ENCODE data around the gene PCYOX1L. TPM values are rescaled to one million over a fixed set of nuclear protein-coding genes. Genes with fewer than 3 reads are reported as not detected.

PCYOX1L gene, protein sequence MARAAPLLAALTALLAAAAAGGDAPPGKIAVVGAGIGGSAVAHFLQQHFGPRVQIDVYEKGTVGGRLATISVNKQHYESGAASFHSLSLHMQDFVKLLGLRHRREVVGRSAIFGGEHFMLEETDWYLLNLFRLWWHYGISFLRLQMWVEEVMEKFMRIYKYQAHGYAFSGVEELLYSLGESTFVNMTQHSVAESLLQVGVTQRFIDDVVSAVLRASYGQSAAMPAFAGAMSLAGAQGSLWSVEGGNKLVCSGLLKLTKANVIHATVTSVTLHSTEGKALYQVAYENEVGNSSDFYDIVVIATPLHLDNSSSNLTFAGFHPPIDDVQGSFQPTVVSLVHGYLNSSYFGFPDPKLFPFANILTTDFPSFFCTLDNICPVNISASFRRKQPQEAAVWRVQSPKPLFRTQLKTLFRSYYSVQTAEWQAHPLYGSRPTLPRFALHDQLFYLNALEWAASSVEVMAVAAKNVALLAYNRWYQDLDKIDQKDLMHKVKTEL
- 31.2 TPM for total RNA-seq

GRCh38 chr5:149357370-149358293 is at the start of gene PCYOX1L:
PCYOX1L (plus strand) TSS chr5:149358046; CDS start chr5:149358069, 23 bp downstream.
- peak; percentile 67 to 97 (median 93) for DNase-seq (ENCODE audit: low read depth in 2 of 3, low spot score in 2 of 3)

DNA sequence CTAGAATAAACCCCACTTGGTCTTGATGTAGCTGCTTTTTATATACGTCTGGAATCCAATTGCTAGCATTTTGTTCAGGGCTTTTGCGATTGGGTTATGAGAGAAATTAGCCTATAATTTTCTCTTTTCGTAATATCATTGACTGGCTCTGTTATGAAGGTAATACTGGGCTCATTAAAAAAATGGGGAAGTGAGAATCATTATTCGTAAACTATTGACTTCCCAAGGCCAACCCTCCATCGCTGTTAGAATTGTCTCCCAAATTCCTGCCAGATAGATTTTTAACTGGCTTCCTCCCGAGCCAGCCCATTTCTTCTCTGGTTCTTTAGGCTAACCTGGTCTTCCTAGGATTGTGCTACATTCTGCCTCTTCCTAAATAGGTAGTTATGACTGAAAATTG is 48.5 kb upstream of the PCYOX1L start:
- DNase-seq (ENCODE audit: low read depth in 2 of 3, low spot score in 2 of 3): no peak

DNA sequence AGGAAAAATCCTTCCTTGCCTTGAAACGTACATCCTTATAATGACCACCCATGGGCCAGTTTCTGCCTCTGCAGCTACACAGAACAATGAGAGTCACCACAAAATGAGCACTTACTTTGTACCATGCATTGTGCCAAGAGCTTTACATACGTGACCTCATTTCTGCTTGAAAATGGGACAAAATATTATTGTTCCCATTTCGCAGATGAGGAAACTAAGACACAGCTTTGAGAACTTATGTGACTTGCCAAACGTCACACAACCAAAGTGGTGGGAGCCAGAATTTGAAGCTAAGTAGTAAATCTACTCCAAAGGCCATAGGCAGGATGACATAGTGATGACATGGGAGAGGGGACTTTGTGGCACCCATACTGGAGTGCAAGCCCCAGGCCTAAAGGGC is 47.4 kb upstream of the PCYOX1L start:
- DNase-seq (ENCODE audit: low read depth in 2 of 3, low spot score in 2 of 3): no peak

DNA sequence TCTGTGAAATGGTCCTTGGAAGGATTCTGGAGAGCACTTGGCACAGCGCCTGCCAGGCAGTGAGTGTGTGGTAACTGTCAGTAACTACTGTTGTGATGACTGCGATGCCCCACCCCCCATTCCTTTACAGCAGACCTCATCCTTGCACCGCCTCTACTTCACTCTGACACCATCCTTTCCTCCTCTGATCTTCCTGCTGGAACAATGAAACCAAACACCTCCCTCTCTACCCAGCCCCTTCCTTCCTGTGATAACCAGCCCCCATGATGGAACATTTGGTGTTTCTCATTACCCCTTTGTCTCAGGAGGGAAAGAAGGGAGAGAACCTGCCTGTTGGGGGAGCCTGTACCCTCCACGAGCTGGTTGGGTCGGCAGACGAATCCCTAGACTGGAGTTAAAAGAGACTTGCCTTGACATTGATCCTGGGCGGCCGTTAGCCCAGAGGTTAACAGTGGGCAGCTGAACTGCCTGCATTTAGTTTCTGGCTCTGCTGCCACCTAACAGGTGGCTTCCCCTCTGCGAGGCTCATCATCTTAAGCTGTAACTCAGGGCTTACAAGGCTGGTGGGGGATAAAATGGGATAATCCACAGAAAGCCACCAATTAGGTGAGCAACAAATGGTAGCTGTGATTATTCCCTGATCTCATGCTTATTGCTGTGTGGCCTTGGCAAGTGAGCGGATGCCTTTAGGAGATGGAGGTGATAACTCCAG is 46.7 kb upstream of the PCYOX1L start:
- DNase-seq (ENCODE audit: low read depth in 2 of 3, low spot score in 2 of 3): peak in 1 of 3 donors; percentile 59

GRCh38 chr5:149313151-149313841 is 44.5 kb upstream of the PCYOX1L start:
- DNase-seq (ENCODE audit: low read depth in 2 of 3, low spot score in 2 of 3): no peak

- no peak for DNase-seq (ENCODE audit: low read depth in 2 of 3, low spot score in 2 of 3)
Observed at GRCh38 chr5:149314571-149315111, 43.2 kb upstream of the PCYOX1L start.

- no peak for DNase-seq (ENCODE audit: low read depth in 2 of 3, low spot score in 2 of 3)
Observed at GRCh38 chr5:149315753-149316152, 42.1 kb upstream of the PCYOX1L start.

- DNase-seq (ENCODE audit: low read depth in 2 of 3, low spot score in 2 of 3): peak in 2 of 3 donors; percentile 34 to 59
Observed at GRCh38 chr5:149317281-149318048, 40.4 kb upstream of the PCYOX1L start.

DNA sequence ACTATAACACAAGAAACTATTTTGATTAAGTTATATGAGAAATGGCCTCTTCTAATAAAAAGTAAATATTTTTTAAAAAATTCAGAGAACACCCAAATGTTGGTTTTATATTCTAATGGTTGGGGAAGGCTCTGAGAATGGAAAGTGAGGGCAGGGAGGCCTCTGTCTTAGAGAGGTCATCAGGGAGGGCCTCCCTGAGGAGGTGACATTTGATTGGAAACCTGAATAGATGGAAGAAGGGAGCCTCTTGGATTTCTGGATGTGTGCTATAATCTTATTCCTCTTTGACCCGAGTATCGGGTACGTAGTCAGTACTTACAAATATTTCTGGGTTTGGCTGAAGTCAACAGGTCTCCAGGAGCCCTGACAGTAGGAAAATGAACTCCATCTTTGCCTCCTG is 38.7 kb upstream of the PCYOX1L start:
- DNase-seq (ENCODE audit: low read depth in 2 of 3, low spot score in 2 of 3): no peak

GRCh38 chr5:149320791-149321330 is 37.0 kb upstream of the PCYOX1L start:
- peak in 2 of 3 donors; percentile 40 to 77 for DNase-seq (ENCODE audit: low read depth in 2 of 3, low spot score in 2 of 3)

GRCh38 chr5:149322518-149322917 is 35.3 kb upstream of the PCYOX1L start:
- no peak for DNase-seq (ENCODE audit: low read depth in 2 of 3, low spot score in 2 of 3)

GRCh38 chr5:149323210-149323609 is 34.6 kb upstream of the PCYOX1L start:
- DNase-seq (ENCODE audit: low read depth in 2 of 3, low spot score in 2 of 3): no peak

GRCh38 chr5:149323621-149324205 is 34.1 kb upstream of the PCYOX1L start:
- no peak for DNase-seq (ENCODE audit: low read depth in 2 of 3, low spot score in 2 of 3)

DNA sequence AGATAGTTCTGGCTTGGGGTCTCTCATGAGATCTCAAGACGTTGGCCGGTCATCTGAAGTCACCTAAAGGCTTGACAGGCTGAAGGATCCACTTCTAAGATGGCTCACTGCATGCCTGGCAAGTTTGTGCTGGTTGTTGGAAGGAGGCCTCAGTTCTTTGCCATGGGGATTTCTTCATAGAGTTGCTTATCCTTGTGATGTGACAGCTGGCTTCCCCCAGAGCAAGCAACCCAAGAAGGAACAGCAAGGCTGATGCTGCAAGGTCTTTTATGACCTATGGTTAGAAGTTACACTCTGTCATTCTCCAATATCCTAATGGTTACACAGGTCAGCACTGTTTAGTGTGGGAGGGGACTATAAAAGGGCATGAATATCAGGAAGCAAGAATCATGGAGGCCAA is 33.2 kb upstream of the PCYOX1L start:
- DNase-seq (ENCODE audit: low read depth in 2 of 3, low spot score in 2 of 3): no peak

DNA sequence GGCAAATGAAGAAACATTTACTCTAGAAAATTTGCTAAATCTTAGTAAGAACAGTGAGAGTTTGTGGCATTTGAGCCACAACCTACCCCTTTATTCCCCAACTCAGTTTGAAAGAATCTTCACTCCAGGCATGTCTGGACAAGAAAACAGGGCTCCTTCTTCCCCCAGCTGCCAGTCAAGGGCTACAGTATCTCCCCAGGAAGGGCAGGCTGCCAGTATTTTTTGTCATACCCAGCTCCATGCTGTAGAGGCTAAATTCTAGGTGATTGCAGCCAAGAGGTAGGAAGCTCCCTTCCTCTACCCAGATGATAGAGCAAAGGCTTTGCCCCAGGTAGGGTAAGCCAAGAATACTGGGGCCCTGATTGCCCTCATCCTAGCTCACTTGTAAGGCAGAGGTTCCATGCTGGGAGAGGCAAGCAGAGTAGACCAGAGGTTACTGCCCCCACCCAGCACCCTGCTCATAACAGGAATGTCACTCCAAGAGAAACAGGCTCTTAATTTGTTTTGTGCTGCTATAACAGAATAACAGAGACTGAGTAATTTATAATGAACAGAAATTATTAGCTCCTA is 32.6 kb upstream of the PCYOX1L start:
- no peak for DNase-seq (ENCODE audit: low read depth in 2 of 3, low spot score in 2 of 3)

- no peak for DNase-seq (ENCODE audit: low read depth in 2 of 3, low spot score in 2 of 3)
Observed at GRCh38 chr5:149325894-149326293, 32.0 kb upstream of the PCYOX1L start.

DNA sequence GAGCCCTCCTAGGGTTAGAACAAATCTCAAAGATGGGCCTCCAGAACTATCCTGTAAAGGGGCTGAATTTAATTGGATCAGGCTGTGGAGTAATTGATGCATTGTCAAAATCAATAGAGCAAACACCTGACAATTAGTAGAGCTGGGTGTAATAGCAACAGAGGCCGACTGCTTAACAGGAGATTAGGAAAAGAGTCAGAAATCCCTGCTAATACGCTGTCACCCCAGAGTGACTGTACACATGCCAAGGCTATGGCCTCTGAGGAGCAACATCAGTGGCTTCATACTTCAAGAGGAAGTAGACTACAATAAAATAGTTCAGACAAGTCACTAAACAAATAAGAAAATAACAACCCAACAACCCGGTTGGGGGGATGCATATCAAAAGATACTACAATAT is 31.2 kb upstream of the PCYOX1L start:
- DNase-seq (ENCODE audit: low read depth in 2 of 3, low spot score in 2 of 3): no peak

- no peak for DNase-seq (ENCODE audit: low read depth in 2 of 3, low spot score in 2 of 3)
Observed at GRCh38 chr5:149328177-149328576, 29.7 kb upstream of the PCYOX1L start.

All from hematopoietic multipotent progenitor cell (in vitro differentiated cells).